GM19468 (cell line): ENCODE measurements around the gene NPY4R.
"Not testable (repeated sequence)": the region's sequence is repeated elsewhere in the genome, so short reads cannot be mapped to it uniquely, and the experiment has no call there.

Source experiments
- ATAC-seq: cut with Tn5 transposase; IDR thresholded peaks from one replicate; pipeline ENCODE4 v1.9.1; 2021; ENCODE audit warnings: mild to moderate bottlenecking, moderate library complexity, moderate number of reproducible peaks; ENCODE audit not compliant: unreplicated experiment; ENCODE audit errors: extremely low read depth

Gene NPY4R, protein sequence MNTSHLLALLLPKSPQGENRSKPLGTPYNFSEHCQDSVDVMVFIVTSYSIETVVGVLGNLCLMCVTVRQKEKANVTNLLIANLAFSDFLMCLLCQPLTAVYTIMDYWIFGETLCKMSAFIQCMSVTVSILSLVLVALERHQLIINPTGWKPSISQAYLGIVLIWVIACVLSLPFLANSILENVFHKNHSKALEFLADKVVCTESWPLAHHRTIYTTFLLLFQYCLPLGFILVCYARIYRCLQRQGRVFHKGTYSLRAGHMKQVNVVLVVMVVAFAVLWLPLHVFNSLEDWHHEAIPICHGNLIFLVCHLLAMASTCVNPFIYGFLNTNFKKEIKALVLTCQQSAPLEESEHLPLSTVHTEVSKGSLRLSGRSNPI

DNA sequence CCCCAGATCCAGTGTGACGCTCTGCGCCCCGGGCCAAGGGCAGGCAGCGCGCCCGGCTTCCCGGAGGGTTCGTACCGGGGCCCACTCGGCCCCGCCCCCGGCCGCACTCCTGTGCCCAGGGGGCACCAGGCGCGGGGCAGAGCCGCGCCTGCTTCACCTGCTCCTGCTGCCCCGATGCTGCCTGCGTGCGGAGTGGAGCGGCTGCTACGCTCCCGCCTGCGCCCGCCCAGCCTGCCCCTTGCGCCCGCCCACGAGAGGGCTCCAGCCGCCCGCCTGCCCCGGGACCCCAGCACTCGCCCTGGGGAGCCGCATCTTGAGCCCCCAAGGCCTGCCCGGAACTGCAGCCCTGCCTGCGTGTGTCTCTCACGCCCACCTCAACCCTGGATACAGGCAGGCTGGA is at the start of gene NPY4R:
TSS of gene NPY4R (minus strand) at position 194 of the 400 bp plus-strand sequence. CDS start 3,323 bp downstream, outside the sequence.
- not testable (repeated sequence) for ATAC-seq

DNA sequence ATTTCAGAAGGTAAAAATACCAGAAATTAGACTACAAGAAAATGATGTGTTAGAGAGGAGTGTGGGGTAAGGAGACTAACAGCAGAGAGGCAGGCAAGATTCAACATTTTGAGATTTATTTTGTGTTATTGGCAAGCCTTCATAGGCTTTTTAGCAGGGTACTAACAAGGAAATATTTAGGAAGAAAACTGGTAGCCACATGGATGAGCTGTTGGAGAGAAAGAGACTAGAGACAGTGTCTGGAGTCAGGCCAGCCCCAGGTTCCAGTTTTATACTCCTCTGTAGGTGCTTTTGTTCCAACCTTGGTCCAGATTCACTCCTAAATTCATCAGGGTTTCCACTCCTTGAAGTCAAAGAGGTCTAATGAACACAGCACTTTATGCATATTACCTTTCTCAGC is 49.6 kb upstream of the NPY4R start:
- no peak for ATAC-seq

DNA sequence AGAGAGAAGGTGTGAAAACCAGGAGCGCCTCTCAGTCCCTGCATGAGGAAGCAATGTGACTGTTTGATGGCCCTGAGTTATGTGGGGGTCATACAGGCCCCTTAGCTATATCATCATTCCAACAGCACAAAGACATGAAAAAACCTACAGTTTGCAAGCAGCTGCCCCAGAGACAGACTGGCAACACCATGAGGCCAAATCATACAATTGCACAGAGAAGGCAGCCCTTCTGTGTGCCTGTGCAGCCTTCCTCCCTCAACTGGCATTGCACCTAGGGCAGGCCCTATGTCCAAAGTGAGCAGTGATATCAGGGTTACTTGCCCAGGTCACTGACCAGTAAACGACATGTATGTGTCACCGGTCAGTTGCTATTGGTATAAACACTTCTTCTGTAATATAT is 49.1 kb upstream of the NPY4R start:
- no peak for ATAC-seq

DNA sequence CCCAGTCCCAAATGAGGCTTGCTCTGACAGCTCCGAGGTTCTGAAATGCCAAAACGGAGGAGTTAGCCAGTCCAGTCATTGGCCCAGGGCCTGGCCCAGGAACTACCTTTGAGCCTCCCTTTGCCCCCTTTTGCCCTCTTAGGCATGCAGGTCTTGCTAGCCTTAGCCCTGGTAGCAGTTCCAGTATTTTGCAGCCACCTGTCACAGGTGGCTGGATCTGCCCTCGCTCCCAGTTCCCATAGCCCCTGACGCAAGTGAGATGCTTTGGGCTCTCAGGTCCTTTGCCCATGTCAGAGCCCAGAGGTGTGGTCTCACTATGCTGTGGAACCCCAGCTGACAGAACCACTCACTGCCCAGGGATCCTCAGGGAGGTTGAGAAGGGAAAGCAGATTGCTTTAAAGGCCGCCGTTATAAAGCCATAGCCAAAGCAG is 48.7 kb upstream of the NPY4R start:
- ATAC-seq: no peak

DNA sequence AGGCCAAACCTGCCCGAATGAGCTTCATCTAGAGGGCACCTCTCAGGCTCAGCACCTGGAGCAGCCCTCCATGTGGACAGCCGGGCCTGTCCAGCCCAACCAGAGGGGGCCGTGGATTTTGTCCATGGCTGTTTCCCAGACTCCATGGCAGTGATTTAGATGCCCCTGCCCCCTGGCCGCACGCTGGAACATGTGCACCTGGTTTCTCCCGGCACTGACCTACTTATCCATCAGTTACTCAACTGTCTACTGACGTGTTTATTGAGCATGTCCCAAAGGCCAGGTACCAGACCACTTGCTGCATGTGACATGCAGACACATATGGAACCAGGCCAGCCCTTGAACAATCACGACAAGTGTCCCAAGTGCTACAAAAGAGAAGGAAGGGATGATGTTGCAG is 47.6 kb upstream of the NPY4R start:
- ATAC-seq: not testable (repeated sequence)

DNA sequence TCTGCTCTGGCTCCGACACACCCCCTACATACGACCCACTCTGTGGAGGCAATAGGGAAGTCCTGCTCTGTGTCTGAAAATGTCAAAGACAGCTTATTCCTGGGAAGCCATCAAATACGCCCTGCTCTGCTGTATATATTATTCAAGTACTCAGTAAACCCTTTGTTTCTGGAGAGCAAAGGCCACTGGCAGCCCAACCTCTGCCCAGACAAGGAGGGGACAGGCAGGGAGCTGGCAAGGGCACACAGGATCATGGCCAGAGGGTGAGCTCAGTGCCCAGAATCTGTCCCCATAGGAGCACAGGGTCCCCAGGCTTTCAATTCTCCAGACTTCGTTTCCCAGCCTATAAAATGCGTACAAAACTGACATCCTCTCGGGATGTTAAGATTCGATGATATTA is 47.0 kb upstream of the NPY4R start:
- not testable (repeated sequence) for ATAC-seq

DNA sequence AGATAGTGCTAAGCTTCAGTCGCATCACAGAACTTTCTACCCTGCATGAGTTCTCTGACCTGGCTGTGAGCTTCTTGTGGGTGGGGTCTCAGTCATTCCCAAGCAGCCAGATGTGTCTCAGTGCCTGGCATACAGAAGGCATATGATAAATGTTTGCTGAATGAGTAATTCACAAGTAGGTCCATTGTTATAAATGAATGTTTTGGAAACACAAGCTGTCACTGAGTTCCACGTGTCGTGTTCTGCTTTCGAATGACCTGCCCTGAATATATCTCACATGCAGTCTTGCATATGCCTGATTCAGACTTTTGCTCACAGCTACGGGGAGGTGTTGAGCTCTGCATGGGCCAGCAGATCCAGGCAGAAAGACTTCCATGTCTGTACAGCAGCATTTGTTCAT is 46.2 kb upstream of the NPY4R start:
- not testable (repeated sequence) for ATAC-seq

DNA sequence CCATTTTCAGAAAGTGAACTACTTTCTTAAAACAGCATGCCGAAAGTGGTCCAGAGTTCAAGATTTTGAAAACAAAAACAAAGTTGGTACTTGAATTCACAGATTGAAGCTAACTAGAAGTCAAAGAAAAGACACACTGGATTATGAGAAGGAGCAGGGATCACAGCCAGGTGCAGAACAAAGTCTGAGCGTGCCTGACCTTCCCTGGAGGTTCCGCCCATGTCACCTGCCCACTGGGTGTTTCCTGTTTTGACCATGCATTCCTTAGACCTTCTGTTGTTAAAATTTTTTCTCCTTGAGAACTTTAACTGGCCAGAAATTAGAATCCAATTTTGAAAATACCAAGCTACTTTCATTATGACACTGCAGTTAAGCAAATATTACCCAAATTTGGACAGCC is 34.2 kb upstream of the NPY4R start:
- not testable (repeated sequence) for ATAC-seq

DNA sequence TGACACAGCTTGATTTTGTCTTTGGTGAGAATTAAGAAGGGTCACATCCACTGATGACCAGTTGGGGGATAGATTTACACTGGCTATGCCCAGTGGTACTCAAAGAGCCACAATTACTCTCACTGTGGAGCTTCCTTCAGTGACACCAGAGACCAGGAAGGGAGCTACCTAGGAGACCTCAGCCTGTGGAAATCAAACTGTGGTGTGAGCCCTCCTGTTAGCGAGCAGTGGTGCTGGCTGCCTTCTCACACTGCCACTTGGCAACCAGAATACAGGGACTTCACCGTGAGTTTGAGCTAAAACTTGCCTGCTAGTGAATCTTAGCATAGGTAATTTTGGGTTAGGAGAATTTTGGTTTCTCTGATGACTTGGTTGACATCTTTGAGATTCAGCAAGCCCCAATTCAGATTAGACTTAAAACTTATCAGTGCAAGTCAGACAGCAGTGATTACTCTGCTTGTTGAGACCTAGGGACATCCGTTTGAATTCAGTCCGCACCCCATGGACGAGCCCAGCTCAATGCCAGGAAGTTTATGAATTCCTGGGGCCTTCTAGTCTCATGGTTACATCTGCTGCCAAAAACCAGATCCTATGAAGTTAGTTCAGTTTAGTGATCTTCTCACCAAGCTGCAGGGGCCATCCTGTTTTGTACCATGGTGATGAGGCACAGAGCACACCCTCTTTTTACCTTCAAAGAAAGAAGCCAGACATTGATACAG is 33.4 kb upstream of the NPY4R start:
- ATAC-seq: not testable (repeated sequence)

DNA sequence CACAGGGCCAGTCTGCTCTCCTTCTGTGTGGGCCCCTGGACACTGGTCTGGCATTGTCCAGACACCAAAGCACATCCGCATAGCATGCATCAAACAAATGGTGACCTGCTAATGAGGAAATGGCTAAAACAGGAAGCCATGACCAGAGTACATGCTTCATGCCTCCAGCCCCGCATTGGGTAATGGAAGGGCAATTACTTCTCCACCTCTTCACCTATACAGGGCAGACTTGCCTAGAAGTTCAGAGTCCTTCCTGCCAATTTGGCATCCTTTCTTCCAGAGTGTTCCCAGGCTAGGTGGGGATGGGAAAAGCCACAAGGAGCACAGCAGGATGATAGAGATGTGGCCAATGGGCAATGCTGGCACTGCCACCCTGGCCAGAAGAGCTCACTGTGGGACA is 32.1 kb upstream of the NPY4R start:
- not testable (repeated sequence) for ATAC-seq

DNA sequence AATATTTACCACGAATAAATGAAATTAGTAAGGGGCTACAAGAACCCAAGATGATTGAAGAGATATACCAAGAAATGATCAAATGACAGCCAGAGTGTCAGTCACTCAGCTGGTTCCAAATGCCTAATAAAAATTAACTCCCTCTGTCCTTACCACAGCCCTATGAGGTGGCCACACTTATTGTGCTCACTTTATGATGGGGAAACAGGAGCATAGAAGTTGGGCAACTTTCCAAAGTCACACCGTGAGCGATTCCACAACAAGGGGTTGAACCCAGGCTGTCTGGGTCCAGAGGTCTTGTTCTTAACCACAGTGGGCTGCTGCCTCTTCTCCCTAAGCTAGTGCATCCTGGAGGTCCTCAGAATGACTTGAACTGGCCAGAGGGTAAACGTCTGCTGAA is 31.6 kb upstream of the NPY4R start:
- ATAC-seq: not testable (repeated sequence)

DNA sequence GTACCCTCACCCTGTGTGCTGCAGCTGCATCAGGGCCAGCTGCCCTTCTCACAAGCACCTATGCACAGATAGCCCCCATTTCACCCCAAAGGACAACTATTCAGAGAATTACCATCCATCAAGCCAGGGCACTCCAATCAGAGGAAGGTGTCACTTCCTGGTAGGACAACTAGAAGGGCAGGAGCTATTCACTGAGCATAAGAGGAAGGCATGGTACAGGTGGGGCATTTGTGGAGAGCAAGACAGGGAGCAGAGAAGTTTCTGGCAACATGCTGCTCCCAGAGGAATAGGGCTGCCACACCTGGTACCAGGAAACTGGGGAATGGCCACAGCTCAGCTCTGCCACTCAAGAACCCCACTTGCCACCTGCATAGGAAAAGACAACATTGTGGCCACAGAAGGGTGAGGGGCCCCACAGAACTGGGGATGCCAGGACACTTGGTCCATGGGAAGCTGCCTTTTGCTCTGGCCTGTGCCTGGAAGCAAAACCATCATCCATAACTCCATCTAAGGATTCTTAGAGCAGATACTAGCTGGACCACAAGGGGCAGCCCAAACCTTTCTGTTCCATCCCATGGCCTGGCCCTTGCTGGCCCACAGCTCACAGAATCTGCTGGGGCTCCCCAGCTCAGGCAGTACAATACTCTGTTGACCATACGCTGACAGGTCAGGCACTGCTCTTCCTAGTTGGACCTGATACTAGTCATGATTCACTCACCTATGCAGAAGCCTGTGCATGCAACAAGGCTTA is 25.8 kb upstream of the NPY4R start:
- ATAC-seq: not testable (repeated sequence)

DNA sequence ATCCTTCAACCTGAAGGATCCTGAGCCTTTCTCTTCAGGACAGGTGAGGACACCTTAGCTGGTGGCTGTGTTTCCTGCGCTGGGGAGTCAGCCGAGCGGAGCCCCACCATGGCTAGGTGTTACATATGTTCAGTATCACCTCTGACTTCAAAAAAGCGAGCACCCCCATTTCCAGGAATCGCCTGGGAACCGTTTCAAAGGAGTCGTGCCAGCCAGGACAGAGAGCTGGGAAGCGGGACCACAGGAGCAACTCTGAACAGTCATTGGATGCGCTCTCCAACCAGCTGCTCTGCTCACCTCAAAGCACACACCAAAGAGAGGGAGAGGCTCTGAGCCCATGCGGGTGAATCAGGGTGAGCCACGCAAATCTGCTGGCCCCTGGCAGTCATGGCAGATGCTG is 24.5 kb upstream of the NPY4R start:
- not testable (repeated sequence) for ATAC-seq

DNA sequence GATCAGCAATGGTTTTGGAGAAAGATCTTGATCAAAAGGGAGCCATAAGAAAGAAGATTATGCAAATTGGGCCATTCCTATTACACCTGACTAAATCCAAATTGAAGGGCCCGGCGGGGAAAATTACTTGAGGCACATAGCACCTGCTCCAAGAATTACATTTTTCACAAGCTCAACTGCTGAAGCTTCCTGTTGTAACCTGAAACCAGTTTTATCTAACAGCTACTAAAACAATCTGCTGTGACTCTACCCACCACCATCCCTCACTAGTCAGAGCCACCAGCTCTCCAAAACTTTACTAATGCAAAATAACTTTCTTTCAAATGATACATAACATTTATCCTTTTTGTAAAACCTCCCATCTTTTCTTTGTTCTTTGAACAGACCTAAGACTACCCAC is 20.7 kb upstream of the NPY4R start:
- ATAC-seq: not testable (repeated sequence)

DNA sequence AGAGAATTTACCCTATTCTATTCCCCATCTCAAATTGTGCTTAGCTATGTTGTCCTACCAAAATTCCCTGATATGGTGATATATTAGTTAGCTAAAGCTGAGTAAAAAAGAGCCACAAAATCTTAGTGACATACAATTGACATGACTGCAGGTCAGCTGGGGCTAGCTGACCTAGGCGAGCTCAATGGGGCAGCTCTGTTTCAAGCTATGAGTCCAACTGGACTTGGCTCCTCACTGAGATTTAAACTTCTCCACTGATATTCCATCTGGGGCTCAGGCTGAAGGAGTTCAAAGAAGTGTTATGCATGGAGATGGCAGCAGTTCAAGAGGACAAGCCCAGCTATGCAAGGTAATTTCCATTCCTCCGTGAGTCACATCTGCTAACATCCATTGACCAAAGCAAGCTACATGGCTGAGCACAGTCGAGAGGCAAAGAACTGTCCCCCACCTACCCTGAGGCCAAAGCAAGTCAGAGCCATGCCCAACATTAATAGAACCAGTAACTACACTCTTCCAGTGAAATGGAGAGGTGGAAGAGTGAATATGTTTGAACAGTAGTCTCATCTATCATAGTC is 9.1 kb upstream of the NPY4R start:
- not testable (repeated sequence) for ATAC-seq

DNA sequence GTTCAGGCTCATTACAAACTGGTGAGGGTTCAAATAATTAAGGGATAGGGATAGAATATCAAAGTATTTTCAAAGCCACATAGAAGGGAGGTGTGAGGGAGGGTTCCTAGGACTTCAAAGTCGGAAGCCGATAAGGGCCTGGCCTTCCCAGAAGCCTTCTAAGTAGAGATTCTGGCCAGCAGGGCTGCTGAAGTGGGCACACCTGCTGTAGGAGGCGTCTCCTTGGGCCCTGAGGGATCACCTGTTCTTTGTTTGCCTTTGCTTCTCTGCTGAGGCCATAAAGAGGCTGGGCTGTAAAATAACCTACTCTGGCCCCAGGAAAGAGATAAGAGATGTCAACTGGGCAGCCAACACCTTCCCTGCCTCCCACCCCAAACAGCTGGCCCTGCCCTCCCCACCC is 8.0 kb upstream of the NPY4R start:
- not testable (repeated sequence) for ATAC-seq

DNA sequence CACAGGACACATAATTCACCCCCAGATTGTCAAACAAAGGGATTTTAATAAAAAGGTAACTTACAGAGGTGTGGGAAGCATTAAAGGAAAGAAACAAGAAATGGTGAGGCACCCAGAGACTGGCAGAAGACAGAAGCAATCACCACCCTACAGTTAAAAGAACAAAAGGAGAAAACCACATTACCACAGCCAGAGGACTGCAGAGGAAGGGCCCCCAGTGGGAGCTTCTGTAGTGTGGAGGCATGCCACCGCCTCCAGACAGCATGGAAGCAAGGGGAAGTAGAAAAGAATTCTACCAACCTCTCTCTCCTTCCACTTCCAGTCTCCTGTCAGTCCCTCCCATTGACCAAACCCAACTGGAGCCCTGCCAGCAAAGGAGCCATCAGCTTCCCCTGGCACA is 4.4 kb upstream of the NPY4R start:
- not testable (repeated sequence) for ATAC-seq

DNA sequence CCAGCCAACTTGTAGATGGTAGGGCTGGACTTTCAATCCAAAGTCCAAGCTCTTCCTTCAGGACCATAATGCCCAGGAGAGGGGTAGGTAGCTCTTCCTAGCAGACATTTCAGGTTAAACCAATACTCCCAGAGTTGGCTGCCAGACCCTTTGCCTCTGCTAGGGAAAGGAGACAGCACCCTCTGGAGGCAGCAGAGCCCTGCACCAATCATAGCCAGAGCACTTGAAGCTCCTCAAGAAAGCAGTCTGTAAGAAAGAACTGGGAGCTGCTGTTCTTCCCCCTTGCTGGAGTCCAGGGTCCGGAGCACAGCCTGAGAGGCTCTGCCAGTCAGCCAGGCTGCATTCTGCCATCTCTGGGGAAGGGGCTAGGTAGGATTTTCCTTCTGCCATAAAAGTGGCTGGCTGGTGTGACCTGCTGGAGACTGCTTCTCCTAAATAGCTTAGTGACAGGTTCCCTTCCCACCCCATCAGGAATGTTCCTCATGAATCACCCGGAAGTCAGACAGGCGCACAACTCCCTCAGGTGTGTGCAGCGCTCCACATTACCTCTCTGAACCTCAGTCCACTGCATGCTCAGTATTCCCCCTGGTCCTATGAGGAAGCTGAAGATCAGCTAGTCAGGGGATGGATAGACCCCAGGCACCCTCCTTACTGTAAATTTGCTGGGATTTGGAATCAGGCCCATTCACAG is 2.5 kb upstream of the NPY4R start:
- ATAC-seq: not testable (repeated sequence)

DNA sequence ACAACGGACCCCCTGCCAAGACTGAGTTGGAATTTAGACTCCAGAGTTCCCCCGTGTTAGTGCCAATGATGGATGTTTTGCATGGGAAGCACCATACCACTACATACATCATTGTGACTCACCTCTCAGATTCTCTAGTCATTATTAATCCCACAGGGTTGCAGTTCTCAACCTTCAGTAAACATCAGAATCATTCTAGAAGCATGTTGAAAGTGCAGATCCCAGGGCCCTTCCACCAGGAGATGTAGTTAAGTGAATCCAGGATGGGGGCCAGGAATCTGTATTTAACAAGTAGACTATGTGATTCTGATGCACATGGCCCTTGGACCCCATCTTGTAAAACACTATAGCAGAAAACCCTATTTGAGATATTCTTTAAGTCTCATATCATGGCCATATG is 2.1 kb downstream of the NPY4R start:
- ATAC-seq: not testable (repeated sequence)

DNA sequence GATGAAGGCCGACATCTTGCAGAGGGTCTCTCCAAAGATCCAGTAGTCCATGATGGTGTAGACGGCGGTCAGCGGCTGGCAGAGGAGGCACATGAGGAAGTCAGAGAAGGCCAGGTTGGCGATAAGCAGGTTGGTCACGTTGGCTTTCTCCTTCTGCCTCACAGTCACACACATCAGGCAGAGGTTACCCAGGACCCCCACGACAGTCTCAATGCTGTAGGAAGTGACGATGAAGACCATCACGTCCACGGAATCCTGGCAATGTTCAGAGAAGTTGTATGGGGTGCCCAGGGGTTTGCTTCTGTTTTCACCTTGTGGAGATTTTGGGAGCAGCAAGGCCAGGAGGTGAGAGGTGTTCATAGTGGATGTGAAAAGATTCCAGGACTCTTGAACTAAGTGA is 3.5 kb downstream of the NPY4R start:
- not testable (repeated sequence) for ATAC-seq
